ENCODE measurements around the gene ITGA2B. TPM values are rescaled to one million over a fixed set of nuclear protein-coding genes. Genes with fewer than 3 reads are reported as not detected.

The ITGA2B gene
- total RNA-seq, 1 donor from 2014 or later = 6.2 TPM

DNA sequence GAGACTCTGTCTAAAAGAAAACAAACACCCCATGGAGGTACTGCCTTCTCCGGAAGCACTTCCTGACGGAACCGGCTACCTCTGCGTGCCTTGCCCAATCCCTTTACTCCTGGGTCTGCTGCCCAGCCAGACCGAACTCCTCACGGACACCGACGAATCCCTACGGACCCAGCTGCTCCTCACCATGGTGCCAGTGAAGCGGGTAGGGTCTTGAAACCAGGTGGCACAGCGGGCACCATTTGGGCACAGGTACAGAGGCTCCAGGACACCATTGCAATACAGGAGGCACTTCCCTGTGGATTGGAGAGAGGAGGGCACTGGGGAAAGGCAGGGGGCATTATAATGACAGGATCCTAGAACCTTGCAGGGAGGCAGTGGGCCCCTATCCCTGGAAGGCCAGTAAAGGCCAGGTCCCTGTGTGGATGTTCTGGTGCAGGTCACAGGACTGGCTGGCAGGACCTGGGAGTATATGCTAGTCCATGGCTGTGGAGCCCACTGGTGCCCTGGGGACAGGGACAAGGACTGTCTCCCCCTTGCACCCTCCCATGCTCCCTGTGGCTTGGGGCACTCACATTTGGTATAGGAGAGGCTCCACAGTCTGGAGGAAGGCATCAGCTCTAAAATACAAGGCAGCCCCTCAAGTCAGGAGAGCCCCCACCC, 67.1 kb downstream of the ITGA2B start:
- ATAC-seq = no peak
- intact Hi-C loops (cut with DNase I) = no loop called here
- DNase-seq (ENCODE audit: low spot score) = no peak

Other genes starting within 250 kb of the ITGA2B start
- 0.85 TPM for gene HROB, start 247.7 kb downstream of the ITGA2B start, total RNA-seq
- gene ASB16, start 218.9 kb downstream of the ITGA2B start, total RNA-seq = 0.36 TPM
- gene TMUB2, start 202.7 kb downstream of the ITGA2B start, total RNA-seq = 33.0 TPM
- 59.8 TPM for gene ATXN7L3, start 189.8 kb downstream of the ITGA2B start, total RNA-seq
- gene UBTF, start 170.0 kb downstream of the ITGA2B start, total RNA-seq = 76.6 TPM
- gene SLC4A1, start 121.5 kb downstream of the ITGA2B start, total RNA-seq = 47.6 TPM
- gene RUNDC3A, start 81.0 kb downstream of the ITGA2B start, total RNA-seq = 2.9 TPM
- 91.6 TPM for gene SLC25A39, start 64.8 kb downstream of the ITGA2B start, total RNA-seq
- 169 TPM for gene GRN, start 44.3 kb downstream of the ITGA2B start, total RNA-seq
- 3.7 TPM for gene FAM171A2, start 25.8 kb downstream of the ITGA2B start, total RNA-seq
- 66.9 TPM for gene GPATCH8, start 113.8 kb upstream of the ITGA2B start, total RNA-seq
- gene FZD2, start 167.8 kb upstream of the ITGA2B start, total RNA-seq = 22.9 TPM